ENCODE measurements around the gene SLC20A1. TPM values are rescaled to one million over a fixed set of nuclear protein-coding genes. Genes with fewer than 3 reads are reported as not detected.

SLC20A1 gene
- total RNA-seq, 1 donor from 2014 or later = 43.5 TPM

DNA sequence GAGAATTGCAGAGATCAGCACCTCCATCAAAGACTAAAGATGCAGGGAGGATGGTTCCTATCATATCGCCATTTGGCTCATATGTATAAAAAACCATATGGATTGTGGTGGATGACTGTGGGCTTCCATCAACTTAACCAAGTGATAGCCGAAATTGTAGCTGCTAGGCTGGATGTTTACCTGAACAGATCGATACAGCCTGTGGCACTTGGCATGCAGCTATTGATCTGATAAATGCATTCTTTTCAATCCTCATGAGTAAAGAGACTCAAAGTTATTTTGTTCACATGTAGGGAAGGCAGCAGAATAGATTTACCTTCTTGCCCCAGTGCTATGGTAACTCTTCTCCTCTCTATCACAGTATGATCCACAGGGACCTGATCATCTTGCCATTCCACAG lies 42.8 kb upstream of the SLC20A1 start:
- no peak for DNase-seq
- peaks cover 13% of the 10 kb centered on the region for H3K4me1 ChIP-seq
- H3K4me3 ChIP-seq = no peak overlapping the region
- no peaks in the 10 kb centered on the region for H3K36me3 ChIP-seq
- no peaks in the 10 kb centered on the region for H3K9me3 ChIP-seq
- TF ChIP-seq, protein P1, sequence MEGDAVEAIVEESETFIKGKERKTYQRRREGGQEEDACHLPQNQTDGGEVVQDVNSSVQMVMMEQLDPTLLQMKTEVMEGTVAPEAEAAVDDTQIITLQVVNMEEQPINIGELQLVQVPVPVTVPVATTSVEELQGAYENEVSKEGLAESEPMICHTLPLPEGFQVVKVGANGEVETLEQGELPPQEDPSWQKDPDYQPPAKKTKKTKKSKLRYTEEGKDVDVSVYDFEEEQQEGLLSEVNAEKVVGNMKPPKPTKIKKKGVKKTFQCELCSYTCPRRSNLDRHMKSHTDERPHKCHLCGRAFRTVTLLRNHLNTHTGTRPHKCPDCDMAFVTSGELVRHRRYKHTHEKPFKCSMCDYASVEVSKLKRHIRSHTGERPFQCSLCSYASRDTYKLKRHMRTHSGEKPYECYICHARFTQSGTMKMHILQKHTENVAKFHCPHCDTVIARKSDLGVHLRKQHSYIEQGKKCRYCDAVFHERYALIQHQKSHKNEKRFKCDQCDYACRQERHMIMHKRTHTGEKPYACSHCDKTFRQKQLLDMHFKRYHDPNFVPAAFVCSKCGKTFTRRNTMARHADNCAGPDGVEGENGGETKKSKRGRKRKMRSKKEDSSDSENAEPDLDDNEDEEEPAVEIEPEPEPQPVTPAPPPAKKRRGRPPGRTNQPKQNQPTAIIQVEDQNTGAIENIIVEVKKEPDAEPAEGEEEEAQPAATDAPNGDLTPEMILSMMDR (IDR thresholded peaks at IDR 0.05) = no peak
- intact Hi-C loops (cut with DNase I) = no loop called here
- no peaks in the 10 kb centered on the region for H3K27me3 ChIP-seq (ENCODE audit: low read depth)
- no peak for ATAC-seq
- H3K27ac ChIP-seq = no peak overlapping the region

DNA sequence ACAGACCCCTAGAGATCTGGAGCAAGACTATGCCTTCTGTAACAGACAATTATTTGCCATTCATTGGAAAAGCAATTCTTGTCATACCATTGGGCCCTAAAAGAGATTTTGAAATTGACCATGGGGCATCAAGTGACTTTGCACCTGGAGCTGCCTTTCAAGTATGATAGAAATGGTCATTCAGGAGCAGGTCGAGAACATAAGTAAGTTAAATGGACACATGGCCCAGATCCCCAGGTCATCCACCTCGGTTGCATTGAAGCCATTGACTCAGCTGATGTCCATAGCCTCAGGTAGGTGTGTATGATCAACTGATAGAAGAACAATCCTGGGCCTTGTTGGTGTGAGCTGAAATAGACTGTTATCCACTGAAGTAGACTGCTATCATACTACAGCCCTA lies 42.0 kb upstream of the SLC20A1 start:
- no peaks in the 10 kb centered on the region for H3K36me3 ChIP-seq
- no peaks in the 10 kb centered on the region for H3K27me3 ChIP-seq (ENCODE audit: low read depth)
- intact Hi-C loops (cut with DNase I) = no loop called here
- TF ChIP-seq, protein P1 (IDR thresholded peaks at IDR 0.05) = no peak
- ATAC-seq (no peak), DNase-seq (no peak)
- H3K4me3 ChIP-seq = no peak overlapping the region
- H3K9me3 ChIP-seq = no peaks in the 10 kb centered on the region
- H3K4me1 ChIP-seq = peaks cover 13% of the 10 kb centered on the region
- no peak overlapping the region for H3K27ac ChIP-seq

DNA sequence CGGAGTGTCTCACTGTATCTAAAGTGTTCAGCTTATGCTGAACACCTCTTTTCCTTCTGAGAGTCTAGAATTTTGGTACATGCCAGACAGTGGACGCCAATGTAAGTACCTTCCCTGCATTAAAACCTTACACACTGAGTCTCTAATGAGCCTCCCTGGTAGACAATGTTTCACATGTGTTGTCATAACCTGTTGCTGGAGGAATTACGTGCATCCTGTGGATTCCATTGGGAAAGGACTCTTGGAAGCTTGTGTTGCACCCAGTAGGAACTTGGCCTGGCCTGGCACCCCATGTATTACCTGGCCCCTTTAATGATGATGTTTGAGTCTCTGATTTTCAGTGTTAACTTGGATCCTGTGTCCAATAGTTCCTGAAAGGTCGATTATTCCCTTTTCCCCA lies 40.8 kb upstream of the SLC20A1 start:
- H3K4me1 ChIP-seq = peaks cover 9% of the 10 kb centered on the region
- no peak overlapping the region for H3K4me3 ChIP-seq
- no peak for ATAC-seq
- H3K27ac ChIP-seq = no peak overlapping the region
- H3K9me3 ChIP-seq = no peaks in the 10 kb centered on the region
- intact Hi-C loops (cut with DNase I) = no loop called here
- TF ChIP-seq, protein P1 (IDR thresholded peaks at IDR 0.05) = no peak
- no peaks in the 10 kb centered on the region for H3K36me3 ChIP-seq
- H3K27me3 ChIP-seq (ENCODE audit: low read depth) = no peaks in the 10 kb centered on the region
- no peak for DNase-seq

DNA sequence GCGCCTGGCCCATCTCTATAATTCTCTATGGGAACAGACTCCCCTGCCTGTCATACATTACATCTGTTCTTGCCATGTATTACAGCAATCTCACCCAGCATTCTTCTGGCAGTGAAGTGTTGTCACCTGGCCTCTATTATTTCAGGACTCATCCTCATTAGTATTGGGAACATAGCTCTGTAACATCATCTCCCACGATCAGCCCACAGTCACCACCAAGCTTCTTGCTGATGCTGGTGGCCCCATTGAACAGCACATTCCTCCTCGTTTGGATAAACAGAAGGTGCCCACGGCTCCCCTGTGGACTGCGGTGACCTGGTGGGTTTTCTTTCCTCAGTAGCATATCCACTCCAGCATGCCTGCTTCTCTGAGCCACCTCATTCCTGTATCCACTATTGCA lies 39.8 kb upstream of the SLC20A1 start:
- Histone ChIP-seq H3K4me1 (no peaks in the 10 kb centered on the region), H3K36me3 (no peaks in the 10 kb centered on the region), H3K27ac (no peak overlapping the region), H3K4me3 (no peak overlapping the region), H3K9me3 (no peaks in the 10 kb centered on the region), H3K27me3 (ENCODE audit: low read depth) (no peaks in the 10 kb centered on the region)
- TF ChIP-seq, protein P1 (IDR thresholded peaks at IDR 0.05) = no peak
- ATAC-seq (no peak), DNase-seq (no peak)
- intact Hi-C loops (cut with DNase I) = no loop called here

DNA sequence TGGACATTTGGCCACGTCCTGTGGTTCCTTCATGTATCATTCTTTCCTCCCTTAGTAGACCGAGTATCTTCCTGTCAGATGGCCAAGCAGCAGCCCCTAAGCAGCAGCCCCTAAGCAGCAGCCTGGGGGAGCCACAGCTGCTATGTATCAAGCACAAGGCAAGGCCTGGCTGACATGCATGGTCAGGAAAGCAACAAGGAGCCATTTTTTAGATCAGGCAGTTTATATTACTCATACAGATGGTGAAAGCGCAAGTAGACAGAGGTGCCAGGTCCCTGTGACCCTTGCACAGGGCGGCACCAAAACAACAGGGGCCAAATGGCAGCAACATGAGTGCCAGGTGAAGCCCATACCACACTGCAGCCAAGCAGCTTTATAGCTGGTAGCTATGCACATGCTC lies 39.2 kb upstream of the SLC20A1 start:
- no peak overlapping the region for H3K4me3 ChIP-seq
- no peaks in the 10 kb centered on the region for H3K4me1 ChIP-seq
- no peak overlapping the region for H3K27ac ChIP-seq
- no peak for DNase-seq
- no peak for ATAC-seq
- no peaks in the 10 kb centered on the region for H3K9me3 ChIP-seq
- no peaks in the 10 kb centered on the region for H3K36me3 ChIP-seq
- no peaks in the 10 kb centered on the region for H3K27me3 ChIP-seq (ENCODE audit: low read depth)
- TF ChIP-seq, protein P1 (IDR thresholded peaks at IDR 0.05) = no peak
- intact Hi-C loops (cut with DNase I) = no loop called here

Data from lower lobe of right lung (tissue), 2 donors.